Stomach smooth muscle (tissue), 2 donors: ENCODE data around the gene SLIT2.

Experiments
- H3K27ac ChIP-seq: one replicate; pipeline ENCODE4 v1.7.0; 2013; ENCODE audit warnings: mild to moderate bottlenecking, low read length, inconsistent platforms
- H3K27me3 ChIP-seq, 2 donors: one replicate each; pipeline ENCODE4 v1.7.0; 2013; ENCODE audit warnings: low read length in 2 of 2; ENCODE audit not compliant: insufficient read depth in 2 of 2, control insufficient read depth in 1 of 2
- H3K36me3 ChIP-seq, 2 donors: one replicate each; pipeline ENCODE4 v1.7.0; 2013; ENCODE audit warnings: low read length in 2 of 2; ENCODE audit not compliant: control insufficient read depth in 2 of 2, insufficient read depth in 2 of 2
- H3K4me1 ChIP-seq: one replicate; pipeline ENCODE4 v1.7.0; 2013; ENCODE audit warnings: low read length; ENCODE audit not compliant: control insufficient read depth, insufficient read depth
- H3K4me3 ChIP-seq, 2 donors: one replicate each; pipeline ENCODE4 v1.7.0; 2013; ENCODE audit warnings: low read length in 2 of 2
- H3K9ac ChIP-seq, 2 donors: one replicate each; pipeline ENCODE4 v1.7.0; 2013; ENCODE audit warnings: low read length in 2 of 2, mild to moderate bottlenecking in 1 of 2
- H3K9me3 ChIP-seq, 2 donors: one replicate each; pipeline ENCODE4 v1.7.0; 2013; ENCODE audit warnings: low read length in 2 of 2; ENCODE audit not compliant: control insufficient read depth in 2 of 2
- donor health status: healthy.
- donor health status: Pancreatic carcinoma.

Gene SLIT2

GRCh38 chr4:20299515-20299914, 47.8 kb downstream of the SLIT2 start:
- no peaks in the 10 kb centered on the region for H3K9me3 ChIP-seq
- H3K4me1 ChIP-seq: no peaks in the 10 kb centered on the region
- no peaks in the 10 kb centered on the region for H3K36me3 ChIP-seq
- no peak overlapping the region for H3K27ac ChIP-seq
- no peaks in the 10 kb centered on the region for H3K27me3 ChIP-seq
- no peak overlapping the region for H3K9ac ChIP-seq
- H3K4me3 ChIP-seq: no peak overlapping the region

GRCh38 chr4:20301161-20301560, 49.5 kb downstream of the SLIT2 start:
- Histone ChIP-seq H3K4me1 (no peaks in the 10 kb centered on the region), H3K9me3 (no peaks in the 10 kb centered on the region), H3K36me3 (no peaks in the 10 kb centered on the region), H3K27me3 (no peaks in the 10 kb centered on the region), H3K4me3 (no peak overlapping the region), H3K27ac (no peak overlapping the region), H3K9ac (no peak overlapping the region)
